GM21423 (cell line): ENCODE data around the gene TRERF1.

Experiments used
- ATAC-seq: cut with Tn5 transposase; IDR thresholded peaks from one replicate; pipeline ENCODE4 v1.9.1; 2021; ENCODE audit warnings: mild to moderate bottlenecking, moderate library complexity; ENCODE audit not compliant: unreplicated experiment

The TRERF1 gene

DNA sequence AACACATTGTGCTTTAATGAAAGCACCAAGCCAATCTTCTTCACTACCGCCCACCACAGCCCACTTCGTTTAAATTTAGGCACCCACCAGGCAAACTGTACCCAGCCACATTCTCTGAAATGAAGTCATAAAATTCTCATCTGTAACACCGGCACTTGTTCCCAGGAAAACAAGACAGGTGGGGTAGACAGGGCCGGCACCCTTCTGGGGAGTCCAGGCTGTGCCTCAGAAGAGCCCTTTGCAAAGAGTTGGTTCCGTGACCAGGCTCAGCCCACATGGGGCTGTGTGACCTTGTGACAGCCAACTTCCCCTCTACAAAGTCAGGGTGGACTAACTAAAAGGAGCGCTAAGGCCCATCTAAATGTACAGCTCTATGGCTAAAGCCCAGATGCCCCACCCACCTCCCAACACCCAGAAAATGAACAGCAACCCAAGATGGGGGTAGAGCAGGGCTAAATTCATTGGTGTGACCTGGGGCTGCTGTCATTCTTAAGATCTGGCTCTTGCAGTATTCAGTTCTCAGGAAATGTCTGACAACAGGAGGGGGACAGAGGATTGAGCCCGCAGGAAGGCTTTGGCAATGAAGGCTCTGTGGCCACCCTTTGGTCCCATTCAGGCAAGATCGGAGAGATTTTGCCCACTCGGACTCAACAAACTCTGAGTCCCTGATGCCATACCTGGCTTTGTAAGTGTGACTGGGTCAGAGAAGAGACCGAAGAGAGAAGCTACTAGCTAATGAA is 56.7 kb downstream of the TRERF1 start:
- ATAC-seq = no peak

DNA sequence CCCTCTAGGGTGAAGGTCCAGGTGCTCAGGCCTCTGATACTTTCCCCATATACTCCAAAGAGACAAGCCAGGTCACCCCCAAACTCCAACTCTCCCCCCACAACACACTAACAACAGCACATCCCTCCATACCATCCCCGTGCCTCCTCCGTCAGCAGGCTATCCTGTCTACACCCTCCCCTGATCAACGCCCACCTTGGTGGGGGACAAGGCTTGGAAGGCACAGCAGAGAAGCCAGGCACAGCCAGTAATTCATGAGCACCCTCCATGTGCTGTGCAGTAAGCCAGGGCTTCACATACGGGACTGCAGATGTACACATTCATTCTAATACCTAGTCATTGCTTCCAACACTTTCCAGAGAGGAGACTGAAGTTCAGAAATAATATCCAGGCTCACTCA is 57.6 kb downstream of the TRERF1 start:
- ATAC-seq = no peak

DNA sequence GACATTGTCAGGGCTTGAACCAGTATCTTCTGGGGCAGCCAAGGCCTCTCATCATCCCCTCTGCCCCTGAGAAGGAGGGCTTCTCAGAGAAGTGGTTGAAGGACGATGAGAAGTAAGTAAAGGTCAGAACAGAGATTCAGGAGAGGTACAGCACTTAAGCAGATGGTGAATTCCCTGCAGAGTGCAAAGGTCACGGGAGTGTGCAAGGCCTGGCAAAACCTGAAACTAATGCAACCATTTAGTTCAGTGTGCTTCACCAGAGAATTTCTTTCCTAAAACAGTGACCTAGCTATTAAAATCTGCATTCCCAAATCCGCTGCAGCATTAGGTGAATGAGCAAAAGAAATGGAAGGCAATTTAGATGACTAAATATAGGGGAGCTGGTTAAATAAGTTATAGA is 58.4 kb downstream of the TRERF1 start:
- ATAC-seq = no peak

DNA sequence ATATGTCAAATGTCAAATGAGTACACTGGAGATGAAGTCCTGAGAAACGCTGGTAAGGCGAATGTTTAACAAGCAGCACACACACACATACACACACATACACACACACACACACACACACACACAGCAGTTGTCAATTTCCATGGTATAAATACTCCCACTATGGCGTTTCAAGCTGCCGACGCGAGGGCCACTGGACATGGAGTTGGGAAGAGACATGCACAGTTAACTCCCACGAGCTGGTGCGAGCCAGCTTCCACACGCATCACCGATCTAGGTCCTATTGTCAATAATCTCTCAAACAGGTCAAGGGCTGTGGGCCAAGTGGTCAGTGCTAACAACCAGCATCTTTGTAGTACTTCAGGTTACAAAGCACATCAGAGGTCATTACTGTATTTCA is 58.9 kb downstream of the TRERF1 start:
- ATAC-seq = no peak

DNA sequence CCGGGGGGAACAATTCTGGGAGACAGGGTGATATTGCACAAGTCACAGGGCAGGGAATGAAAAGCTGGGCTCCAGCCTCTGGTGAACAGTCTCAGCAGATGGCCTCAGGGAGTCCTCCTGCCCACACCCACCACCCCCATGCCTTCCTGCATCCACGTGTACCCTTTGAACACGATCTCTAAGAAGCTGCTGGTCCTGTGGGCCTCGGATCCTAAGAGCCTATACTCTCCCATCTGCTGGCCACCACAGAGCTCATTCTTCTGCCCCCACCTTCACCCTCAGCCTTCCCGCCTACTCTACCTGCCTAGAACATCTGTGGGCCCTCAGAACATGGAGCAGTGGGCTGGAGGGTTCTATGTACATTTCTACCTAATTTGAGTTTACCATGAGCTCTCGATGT is 60.3 kb downstream of the TRERF1 start:
- no peak for ATAC-seq

DNA sequence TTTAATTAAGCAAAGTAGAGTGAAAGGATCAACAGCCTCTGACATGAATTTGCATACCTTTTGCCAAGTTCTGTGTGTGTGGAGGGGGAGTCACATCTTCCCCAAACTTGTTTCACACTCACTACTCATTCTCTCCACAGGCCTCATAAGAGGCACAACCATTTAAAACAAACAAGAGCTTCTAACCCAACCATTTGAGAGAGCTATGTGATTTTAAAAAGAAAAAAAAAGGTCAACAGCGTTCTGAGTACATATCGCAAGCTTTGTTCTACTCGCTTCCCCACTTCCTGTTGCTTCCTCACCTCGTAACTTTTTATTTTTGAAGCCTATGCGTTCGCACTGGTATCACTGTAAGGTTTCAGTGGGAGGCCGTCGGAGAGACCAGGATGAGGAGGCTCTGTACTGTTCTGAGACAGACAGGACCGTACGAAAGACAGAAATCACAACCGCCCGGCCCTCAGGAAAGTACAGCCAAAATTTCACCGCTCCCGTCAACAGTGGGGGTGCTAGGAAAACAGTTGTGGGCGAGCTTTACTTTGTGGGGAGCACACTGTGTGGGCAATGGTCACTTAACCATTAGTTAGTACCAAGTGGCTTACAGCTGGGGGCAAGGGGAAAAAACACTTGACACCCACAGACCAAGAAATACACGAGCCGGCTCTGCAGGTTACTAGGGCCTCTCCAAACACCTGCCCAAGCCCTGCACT is 61.3 kb downstream of the TRERF1 start:
- no peak for ATAC-seq

DNA sequence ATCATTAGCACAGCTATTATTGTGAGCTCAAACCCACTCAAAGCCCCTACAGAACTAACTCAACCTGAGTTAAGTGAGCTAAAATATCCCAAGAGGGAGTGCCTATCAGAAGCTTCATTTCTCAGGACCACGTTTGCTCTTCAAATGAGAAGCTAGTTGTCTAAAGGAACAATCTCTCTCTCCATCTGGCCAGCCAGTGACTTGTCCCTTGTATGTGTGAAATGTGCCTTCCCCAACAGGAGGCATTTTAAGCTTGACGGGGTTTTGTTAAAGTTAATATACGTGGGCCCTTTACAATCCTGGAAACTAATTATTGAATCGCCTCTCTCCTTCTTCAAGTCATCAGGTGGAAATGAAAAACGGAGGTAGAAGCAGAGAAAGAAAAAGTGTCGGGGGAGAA is 62.0 kb downstream of the TRERF1 start:
- no peak for ATAC-seq

DNA sequence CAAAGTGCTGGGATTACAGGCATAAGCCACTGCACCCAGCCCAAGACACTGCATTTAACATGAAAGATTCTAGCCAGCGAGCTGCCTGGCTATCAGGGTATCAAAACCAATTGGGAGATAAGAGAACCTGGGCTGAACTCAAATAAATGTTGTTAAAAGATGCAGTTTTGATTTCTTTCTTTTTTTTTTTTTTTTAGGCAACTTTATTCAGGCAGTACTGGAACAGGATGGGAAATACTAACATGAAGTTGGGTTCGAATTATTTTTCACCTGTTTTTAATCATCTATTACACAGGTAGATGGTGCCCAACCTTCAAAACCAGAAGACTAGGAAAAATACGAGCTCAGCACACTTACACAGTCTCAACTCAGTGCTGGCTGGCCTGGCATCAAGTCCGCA is 63.7 kb downstream of the TRERF1 start:
- ATAC-seq = no peak

DNA sequence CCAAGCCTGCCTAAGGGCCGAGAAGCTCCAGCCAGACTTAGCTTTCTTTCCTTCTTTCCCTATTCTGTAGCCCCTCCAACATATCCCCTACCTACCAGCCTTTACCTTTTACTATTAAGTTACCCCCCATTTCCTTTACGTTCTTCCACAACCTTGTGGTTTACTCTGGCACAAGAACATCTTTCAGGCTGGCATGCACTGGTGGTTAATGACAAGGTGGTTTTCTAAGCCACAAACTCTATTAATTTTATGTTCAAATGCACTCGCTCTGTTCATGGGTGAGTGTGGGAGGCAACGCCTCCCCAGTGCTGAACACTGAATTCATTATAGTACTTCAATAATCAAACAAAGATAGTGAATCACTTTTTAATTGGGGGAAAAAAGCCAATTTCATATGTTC is 64.4 kb downstream of the TRERF1 start:
- ATAC-seq = no peak

DNA sequence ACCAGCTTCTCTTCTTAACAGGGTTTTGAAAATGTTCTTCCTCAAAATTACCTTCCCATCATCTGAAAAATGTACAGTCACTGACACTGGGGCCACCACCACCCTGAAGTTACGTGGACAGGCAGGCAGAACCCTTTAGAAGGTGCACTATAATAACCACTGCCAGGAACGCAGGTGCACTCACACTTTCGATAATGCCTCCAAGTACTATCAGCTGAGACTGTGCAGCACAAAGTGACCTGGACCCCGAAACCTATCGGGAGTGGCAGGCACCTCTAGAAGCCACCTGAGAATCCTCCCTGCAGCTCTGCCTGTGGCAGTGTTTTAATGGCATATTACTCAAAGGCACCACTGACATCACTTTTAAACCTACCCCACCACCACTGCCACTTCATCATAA is 66.4 kb downstream of the TRERF1 start:
- no peak for ATAC-seq

DNA sequence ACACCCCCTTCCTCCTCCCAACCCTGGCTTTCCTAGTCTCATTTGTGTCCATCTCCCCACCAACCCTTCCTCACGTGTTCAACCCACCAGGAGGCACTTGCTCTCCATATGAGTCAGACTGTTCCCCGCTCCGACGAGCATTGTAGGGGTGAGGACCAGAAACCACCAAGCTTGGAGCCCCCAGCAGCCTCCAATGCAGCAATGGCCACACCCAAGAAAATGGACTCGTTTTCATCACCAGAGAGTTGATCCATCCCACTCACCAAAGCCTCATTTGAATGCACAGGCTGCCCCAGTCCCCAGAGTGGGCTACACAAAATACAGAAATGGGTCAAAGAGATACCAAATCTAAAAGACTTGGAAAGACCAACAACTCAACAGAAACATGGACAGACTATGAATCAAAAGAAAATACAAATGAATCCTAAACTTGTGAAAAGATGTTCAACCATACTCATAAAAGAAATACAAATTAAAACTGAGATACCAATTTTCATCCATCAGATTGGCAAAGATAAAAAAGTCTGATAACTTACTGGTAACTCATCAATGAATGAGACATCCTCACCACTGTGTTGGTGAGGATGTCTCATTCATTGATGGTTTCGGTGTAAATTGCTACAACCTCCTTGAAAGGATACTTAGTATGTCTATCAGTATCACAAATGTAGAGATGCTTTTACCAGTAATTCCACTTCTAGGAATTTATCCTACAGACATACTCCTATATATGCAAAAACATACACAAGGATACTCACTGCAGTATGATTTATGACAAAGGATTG is 68.1 kb downstream of the TRERF1 start:
- no peak for ATAC-seq

DNA sequence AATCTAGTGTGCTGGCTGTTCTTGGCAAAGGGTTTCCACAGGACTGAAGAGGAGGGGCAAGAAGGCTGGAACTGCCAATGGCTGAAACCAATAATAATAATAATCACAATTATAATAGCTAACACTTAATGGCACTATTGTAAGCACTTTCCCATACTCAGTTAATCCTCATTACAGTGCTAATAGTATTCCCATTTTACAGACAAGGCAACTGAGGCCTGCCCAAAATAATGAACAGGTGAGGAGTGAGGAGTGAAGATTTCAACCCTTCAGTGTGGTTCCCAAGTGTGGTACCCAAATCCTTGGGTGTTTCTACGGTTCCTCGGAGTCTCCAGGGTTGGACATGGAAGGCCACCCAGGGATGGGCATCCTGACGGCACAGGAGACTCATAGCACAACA is 69.9 kb downstream of the TRERF1 start:
- no peak for ATAC-seq

DNA sequence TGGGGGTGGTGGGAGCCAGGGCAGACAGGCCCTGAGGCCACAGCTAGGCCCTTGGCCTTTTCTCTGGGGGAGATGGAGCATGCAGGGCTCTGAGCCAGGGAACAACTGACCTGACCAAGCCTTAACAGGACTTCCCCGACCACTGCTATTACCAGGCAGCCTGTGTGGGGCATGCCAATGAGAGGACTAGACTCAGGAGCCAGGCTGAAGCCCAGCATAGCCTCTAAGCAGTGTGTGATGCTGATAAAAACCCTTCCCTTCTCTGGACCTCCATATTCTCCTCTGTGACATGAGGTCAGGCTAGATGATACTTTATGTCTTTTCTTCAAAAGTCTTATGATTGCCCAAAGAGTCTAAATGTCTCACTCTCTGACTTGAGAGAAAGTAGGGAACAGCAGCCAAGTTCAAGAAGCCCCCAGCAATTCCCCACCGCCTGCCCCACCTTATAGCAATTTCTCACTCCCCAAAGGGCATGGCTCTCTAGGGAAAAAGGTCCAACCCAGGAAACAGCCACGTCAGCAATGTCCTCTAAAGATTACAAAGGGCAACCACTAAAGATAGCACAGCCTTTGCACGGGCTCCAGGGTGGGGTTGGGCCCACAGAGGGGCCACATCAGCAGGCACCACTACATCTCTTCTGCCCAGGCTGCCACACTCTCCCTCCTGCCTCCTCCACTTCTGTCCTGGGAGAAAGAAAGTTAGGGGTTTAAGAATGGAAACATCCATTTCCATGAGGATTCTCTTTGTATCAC is 71.3 kb downstream of the TRERF1 start:
- no peak for ATAC-seq

DNA sequence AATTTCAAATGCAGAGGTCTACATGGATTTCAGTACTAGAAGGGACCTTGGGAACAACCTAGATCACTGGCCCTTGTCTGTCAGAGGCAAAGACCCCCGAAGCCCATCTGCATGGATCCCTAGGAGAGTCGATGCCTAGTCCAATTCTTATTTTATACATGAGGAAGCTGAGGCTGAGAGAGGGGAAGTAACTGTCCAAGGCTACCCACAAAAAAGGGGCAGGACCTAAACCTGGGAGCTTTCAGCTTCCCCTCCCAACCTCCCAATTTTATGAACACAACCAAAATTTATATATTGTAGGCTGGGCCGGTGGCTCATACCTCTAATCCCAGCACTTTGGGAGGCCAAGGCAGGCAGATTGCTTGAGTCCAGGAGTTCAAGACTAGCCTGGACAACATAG is 73.2 kb downstream of the TRERF1 start:
- no peak for ATAC-seq

DNA sequence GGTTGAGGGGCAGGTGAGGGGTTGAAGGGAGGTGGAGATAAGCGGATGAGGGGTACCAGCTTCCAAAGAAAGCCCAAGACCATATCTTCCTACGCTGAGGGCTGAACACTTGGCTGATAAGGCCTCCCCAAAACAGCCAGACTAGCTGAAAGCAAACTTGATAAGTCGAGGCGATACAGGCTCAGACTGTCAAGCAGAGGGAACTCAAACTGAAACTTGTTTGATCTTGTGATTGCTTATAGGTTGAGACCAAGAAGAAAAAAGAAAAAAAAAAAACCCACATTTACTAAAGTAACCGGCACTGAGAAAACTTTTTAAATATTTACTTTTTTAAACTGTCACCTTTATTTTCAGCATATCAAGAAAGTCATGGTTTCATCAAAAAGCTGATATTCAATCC is 73.6 kb downstream of the TRERF1 start:
- no peak for ATAC-seq

DNA sequence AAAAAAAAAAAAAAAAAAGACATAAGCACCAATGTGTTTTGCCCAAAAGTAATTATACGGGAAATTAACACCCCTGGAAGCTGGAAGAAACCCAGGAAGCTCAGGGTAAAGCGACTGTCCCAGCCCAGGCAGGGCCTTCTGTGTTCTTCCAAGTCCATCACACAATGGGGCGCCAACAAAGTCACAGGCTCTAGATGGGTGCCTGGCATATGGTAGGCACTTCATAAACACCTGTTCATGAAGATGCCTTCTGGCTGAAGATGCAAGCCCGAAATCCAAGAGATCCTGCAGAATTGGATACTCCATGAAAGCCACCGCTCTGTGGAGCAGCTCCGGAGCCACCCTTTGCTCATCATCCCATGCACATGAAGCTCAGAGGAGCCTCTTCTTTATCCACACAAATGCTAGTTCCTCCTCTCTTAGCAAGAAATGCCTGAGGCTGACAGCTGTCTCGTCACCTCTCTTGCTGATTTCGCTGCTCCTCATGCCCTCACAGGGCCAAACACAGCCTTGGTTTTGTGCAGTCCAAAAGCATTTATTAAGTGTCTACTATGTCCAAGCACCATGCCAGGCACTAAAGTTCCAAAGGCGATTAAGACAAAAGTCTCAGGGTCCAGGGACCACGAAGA is 76.6 kb downstream of the TRERF1 start:
- no peak for ATAC-seq

DNA sequence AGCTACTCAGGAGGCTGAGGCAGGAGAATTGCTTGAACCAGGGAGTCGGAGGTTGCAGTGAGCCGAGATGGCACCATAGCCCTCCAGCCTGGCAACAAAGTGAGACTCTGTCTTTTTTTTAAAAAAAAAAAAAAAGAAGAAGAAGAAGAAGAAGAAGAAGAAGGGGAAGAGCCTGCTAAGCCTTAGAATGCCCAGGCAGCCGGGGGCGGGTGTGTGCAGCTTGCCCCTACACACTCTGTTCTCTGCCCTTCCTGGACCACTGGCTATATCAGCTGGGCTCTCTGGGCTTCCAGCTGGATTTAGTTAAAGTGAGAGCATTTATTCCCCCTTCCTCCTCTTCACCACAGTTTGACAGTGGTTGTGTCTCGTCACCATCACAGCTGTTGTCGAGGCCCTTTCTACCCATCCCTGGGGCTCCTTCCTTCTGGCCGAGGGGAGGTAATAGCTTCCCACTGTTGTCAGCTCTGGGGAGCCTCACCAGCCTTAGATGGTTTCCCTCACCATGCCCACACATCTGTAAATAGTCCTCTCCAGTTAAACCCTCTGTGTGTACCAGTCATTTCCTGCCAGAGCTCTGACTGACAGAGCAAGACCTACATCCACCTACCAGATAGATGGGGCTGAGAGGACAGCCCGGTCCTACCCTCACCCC is 77.6 kb downstream of the TRERF1 start:
- ATAC-seq = no peak

DNA sequence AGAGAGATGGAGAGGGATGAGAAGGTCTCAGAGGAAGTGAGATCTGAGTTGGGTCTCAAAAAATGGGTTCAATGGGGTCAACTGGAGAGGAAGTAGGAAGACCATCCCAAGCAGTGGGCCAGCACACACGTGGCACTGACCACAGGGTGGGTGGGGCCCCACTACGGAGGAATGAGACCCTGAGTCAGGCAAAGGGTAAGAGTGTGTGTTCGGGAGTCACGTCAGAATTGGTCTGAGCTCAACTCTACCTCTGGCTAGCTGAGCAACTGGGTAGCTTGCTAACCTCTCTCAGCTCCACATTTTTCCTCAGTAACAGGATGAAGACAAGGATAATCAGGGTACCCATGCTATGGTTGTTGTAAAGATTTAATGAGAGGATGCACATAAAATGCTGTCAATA is 79.0 kb downstream of the TRERF1 start:
- no peak for ATAC-seq

DNA sequence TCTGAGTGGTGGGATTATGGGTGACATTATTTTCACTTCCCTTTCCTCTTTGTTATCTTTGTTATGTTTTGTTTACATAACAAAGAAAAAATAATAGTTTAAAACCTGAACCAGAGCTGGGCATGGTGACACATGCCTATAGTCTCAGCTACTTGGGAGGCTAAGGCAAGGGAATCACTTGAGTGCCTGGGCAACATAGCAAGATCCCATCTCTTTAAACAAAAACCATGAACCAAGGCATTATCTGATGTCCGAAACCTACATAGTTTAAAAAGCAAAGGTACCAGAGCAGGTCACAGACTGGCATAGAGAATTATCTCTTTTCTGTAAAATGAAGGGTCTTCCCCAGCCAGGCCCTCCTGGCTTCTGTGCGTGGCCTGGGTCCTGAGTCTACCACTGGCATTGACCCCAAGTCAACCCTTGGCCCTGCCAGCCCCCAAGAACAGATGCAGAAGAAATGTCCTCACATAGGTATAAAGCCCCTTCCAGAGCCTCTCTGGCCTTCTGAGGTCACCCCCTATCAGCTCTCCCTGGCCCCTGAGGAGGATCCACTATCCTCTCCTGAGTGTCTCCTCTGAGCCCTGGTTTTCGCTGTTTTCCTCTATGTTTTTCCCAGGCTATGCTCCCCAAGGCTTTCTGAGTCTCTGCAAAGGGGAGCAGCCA is 81.3 kb downstream of the TRERF1 start:
- ATAC-seq = no peak

DNA sequence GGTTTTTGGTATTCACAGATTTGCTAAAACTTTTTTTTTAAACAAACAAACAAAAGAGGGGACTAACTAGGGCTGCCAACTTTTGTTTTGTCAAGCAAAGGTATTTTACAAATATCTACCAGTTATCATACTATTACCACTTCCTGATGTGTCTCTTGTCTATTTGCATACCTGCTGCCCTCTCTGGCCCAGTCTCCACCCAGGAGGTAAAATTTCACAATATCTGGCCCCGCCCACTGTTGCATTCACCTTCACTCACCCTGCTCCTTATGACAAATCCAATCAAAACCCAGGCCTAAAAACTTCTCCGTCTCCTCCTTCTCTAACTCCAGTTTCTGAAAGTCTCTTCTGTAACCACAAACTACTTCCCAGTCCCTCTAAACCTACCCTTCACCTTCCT is 82.2 kb downstream of the TRERF1 start:
- ATAC-seq = no peak
